Large intestine (tissue), 12 donors: ENCODE data around the gene PDE8A. TPM values are rescaled to one million over a fixed set of nuclear protein-coding genes. Genes with fewer than 3 reads are reported as not detected.
A peak's percentile ranks its signal among the peaks of the same experiment; 100 is the strongest.

Experiments used
- DNase-seq, 2 donors: peaks; one replicate each; pipeline versions ENCODE4 v3.0.0 to v3.0.0-alpha.2; 2013
- H3K27ac ChIP-seq: one replicate; pipeline ENCODE4 v1.5.1; 2013; ENCODE audit warnings: low read length
- H3K27me3 ChIP-seq: 2 replicates; pipeline ENCODE4 v1.6.1; 2013; ENCODE audit warnings: low read length; ENCODE audit not compliant: control insufficient read depth, insufficient read depth
- H3K36me3 ChIP-seq: 2 replicates; pipeline ENCODE4 v1.6.1; 2013; ENCODE audit warnings: low read length; ENCODE audit not compliant: control insufficient read depth, insufficient read depth
- H3K4me1 ChIP-seq: one replicate; pipeline ENCODE4 v1.6.1; 2013; ENCODE audit warnings: low read length; ENCODE audit not compliant: control insufficient read depth, insufficient read depth
- H3K4me3 ChIP-seq: one replicate; pipeline ENCODE4 v1.5.1; 2013; ENCODE audit warnings: low read length
- H3K9me3 ChIP-seq: one replicate; pipeline ENCODE4 v1.6.1; 2013; ENCODE audit warnings: mild to moderate bottlenecking, low read depth, low read length, moderate library complexity; ENCODE audit not compliant: control insufficient read depth
- WGBS: methylation state at CpG from one replicate; pipeline ENCODE4 v1.1.5; 2013; ENCODE audit warnings: low lambda C conversion rate; ENCODE audit not compliant: insufficient coverage; 5-methylcytosine and 5-hydroxymethylcytosine counted together
- long read RNA-seq, 11 donors: transcript quantifications; one replicate each; lab custom pipeline, GENCODE V29; 2026
- polyA plus RNA-seq: library from polyadenylated mRNA; unstranded; fragments of 120-200 nt; gene quantifications from one replicate; pipeline ENCODE4 v1.2.1, GENCODE V29; 2013

Gene PDE8A
- 58.2 TPM for polyA plus RNA-seq
- long read RNA-seq, donor 1, partial matches to known transcripts: 0 of 4 reads
- long read RNA-seq, donor 1, other reads (novel, unspliced or antisense): 0 of 4 reads
- long read RNA-seq, donor 2, partial matches to known transcripts: 16 of 21 reads
- long read RNA-seq, donor 2, other reads (novel, unspliced or antisense): 0 of 21 reads
- long read RNA-seq, donor 3: 0 reads
- long read RNA-seq, donor 4: 0 reads
- long read RNA-seq, donor 5, partial matches to known transcripts: 7 of 11 reads
- long read RNA-seq, donor 5, other reads (novel, unspliced or antisense): 0 of 11 reads
- long read RNA-seq, donor 6, partial matches to known transcripts: 0 of 6 reads
- long read RNA-seq, donor 6, other reads (novel, unspliced or antisense): 0 of 6 reads
- long read RNA-seq, donor 7, partial matches to known transcripts: 6 of 10 reads
- long read RNA-seq, donor 7, other reads (novel, unspliced or antisense): 0 of 10 reads
- long read RNA-seq, donor 8, partial matches to known transcripts: 0 of 7 reads
- long read RNA-seq, donor 8, other reads (novel, unspliced or antisense): 0 of 7 reads
- long read RNA-seq, donor 9, partial matches to known transcripts: 10 of 17 reads
- long read RNA-seq, donor 9, other reads (novel, unspliced or antisense): 0 of 17 reads
- long read RNA-seq, donor 10, transcript PDE8A-203 (22 exons, 3,912 nt): major isoform, 7 of 28 reads
- long read RNA-seq, donor 10, partial matches to known transcripts: 20 of 28 reads
- long read RNA-seq, donor 10, other reads (novel, unspliced or antisense): 0 of 28 reads
- long read RNA-seq, donor 11, partial matches to known transcripts: 17 of 18 reads
- long read RNA-seq, donor 11, other reads (novel, unspliced or antisense): 0 of 18 reads

DNA sequence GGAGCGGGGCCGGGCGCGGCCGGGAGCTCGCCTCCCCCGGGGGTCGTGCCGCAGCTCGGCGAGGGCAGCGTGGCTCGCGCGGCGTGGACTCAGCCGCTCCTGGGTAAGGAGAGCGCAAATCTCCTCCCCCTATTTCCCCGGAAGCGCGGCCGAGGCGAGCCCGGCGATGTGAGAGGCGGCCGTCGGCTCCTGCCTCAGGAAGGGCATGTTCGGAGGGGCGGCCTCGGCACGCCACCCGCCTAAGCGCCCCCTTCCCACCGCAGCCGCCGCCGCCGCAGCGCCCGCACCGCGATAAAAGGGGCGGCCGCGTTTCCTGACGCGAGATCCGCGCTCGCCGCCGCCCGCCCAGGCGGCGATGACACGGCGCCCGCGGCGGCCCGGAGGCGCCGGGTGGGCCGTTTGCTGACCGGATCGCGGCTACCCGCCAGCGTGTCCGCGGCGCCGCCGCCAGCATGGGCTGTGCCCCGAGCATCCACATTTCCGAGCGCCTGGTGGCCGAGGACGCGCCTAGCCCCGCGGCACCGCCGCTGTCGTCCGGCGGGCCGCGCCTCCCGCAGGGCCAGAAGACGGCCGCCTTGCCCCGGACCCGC is at the start of gene PDE8A:
TSS of gene PDE8A (plus strand) at position 146 of the 590 bp plus-strand sequence. CDS start at position 453, 307 bp downstream.
- peaks cover 25% of the 10 kb centered on the region for H3K4me1 ChIP-seq
- WGBS: no CpG with 5 or more reads among the region's 95 CpGs

GRCh38 chr15:84934942-84935729 is 46.5 kb upstream of the PDE8A start:
- H3K27ac ChIP-seq: no peak overlapping the region
- no peak for DNase-seq
- no CpG with 5 or more reads among the region's 21 CpGs for WGBS
- no peaks in the 10 kb centered on the region for H3K9me3 ChIP-seq
- no peak overlapping the region for H3K4me3 ChIP-seq
- peaks cover 21% of the 10 kb centered on the region for H3K36me3 ChIP-seq
- no peaks in the 10 kb centered on the region for H3K27me3 ChIP-seq
- H3K4me1 ChIP-seq: peaks cover 5% of the 10 kb centered on the region

More for the DNA sequence above, at the start of gene PDE8A:
- Histone ChIP-seq H3K36me3 (no peaks in the 10 kb centered on the region), H3K27ac (peak within 1 kb of the TSS; percentile 94), H3K4me3 (peak within 1 kb of the TSS; percentile 71), H3K27me3 (no peaks in the 10 kb centered on the region), H3K9me3 (no peaks in the 10 kb centered on the region)
- peak in 1 of 2 donors; percentile 42 for DNase-seq

DNA sequence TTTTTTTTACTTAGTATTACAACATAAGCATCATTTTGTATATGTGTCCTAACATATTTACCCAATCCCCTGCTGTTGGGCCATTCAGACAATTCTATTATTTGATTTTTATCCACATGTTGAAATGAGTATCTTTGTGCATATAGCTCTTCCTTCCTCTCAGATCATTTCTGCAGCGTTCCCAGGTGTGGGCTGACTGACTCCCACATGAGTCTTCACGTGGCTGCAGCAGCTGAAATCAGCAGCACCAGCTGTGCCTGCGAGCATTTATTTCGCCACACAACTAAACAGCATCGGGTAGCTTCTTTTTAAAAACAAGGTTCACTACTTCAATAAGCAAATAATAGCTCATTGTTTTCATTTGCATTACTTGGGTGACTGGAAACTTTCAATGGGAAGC is 44.5 kb upstream of the PDE8A start:
- H3K36me3 ChIP-seq: peaks cover 18% of the 10 kb centered on the region
- WGBS: 72% methylated on average over 2 of the region's 5 CpGs
- no peak for DNase-seq
- H3K4me3 ChIP-seq: no peak overlapping the region
- H3K27ac ChIP-seq: no peak overlapping the region
- H3K9me3 ChIP-seq: no peaks in the 10 kb centered on the region
- H3K4me1 ChIP-seq: no peaks in the 10 kb centered on the region
- H3K27me3 ChIP-seq: no peaks in the 10 kb centered on the region

DNA sequence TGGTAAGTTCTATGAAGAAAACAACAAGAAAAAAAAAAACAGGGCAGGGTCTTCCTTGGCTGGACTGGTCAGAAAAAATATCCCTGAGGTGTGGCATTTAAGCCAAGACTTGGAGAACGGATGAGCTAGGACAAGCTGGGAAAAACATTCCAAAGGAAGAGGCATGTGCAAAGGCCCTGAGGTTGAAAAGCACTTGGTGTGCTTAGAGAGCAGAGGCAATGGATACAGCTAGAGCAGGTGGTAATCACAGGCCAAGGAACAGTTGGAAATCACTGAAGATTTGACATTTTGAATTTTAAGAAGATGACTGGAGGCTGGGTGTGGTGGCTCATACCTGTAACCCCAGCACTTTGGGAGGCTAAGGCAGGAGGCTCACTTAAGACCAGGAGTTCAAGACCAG is 42.9 kb upstream of the PDE8A start:
- Histone ChIP-seq H3K27ac (no peak overlapping the region), H3K4me3 (no peak overlapping the region), H3K36me3 (peaks cover 11% of the 10 kb centered on the region), H3K27me3 (no peaks in the 10 kb centered on the region), H3K9me3 (no peaks in the 10 kb centered on the region), H3K4me1 (no peaks in the 10 kb centered on the region)
- no peak for DNase-seq
- no CpG with 5 or more reads among the region's 1 CpG for WGBS

DNA sequence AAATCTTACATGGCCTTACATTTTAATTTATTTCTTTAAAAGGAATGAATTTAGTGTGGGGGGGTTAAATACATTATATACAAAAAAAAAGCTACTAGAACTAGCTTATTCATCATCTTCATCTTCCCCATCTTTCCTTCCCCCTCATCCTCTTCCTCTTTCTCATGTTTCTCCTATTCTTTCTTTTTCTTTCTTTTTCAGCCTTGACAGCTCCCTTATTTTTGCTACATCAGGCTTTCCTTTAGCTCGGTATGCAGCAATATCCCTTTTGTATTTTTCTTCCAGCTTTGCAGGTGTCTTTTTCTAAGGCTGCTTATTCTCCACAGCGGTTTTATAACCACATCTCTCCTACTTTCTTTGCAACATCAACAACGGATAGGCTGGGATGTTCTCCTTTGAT is 41.3 kb upstream of the PDE8A start:
- Histone ChIP-seq H3K27ac (no peak overlapping the region), H3K36me3 (peaks cover 16% of the 10 kb centered on the region), H3K4me3 (no peak overlapping the region), H3K27me3 (no peaks in the 10 kb centered on the region), H3K4me1 (no peaks in the 10 kb centered on the region), H3K9me3 (no peaks in the 10 kb centered on the region)
- WGBS: 90% methylated on average over 2 of the region's 3 CpGs
- DNase-seq: no peak

DNA sequence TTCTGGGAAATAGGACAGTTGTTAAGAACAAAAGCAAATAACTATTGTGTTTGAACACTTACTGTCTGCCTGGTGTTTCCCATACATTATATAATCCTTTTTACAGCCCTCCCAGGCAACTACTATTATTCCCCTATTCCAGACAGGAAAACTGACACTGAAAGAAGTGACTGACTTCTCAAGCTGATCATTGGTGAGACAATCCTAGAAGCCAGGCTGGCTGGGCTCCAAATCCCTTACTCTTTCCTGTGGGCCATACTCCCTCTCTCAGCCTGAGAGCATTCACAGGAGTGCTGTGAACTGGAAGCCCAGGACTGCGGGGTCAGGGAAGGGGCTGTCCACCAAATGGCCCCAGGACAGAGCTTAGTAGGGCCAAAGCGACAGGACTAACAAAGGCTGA is 39.2 kb upstream of the PDE8A start:
- DNase-seq: no peak
- Histone ChIP-seq H3K9me3 (peaks cover 4% of the 10 kb centered on the region), H3K36me3 (peaks cover 16% of the 10 kb centered on the region), H3K27ac (no peak overlapping the region), H3K27me3 (no peaks in the 10 kb centered on the region), H3K4me1 (no peaks in the 10 kb centered on the region), H3K4me3 (no peak overlapping the region)
- WGBS: no CpG with 5 or more reads among the region's 2 CpGs

GRCh38 chr15:84944311-84944710 is 37.3 kb upstream of the PDE8A start:
- Histone ChIP-seq H3K4me3 (no peak overlapping the region), H3K36me3 (peaks cover 13% of the 10 kb centered on the region), H3K27ac (no peak overlapping the region), H3K27me3 (no peaks in the 10 kb centered on the region), H3K4me1 (no peaks in the 10 kb centered on the region), H3K9me3 (peaks cover 4% of the 10 kb centered on the region)
- DNase-seq: no peak
- WGBS: no CpG with 5 or more reads among the region's 10 CpGs

DNA sequence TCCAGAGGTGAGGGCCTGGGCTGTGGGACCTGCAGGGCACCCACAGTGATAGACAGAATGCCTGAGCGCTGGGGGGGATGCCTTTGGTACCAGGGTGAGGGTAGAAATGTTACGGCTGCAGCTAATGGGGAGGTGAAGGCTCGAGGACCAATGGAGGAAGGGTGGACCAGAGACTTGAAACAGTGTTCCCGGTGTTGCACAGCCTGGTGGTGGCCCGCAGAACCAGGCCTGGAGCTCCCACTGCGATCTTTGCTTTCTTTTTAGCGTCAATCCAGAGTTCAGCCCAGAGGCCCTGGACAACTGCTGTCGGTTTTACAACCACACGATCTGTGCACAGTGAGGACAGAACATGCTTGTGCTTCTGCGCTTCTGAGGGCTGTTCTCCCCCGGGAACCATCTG is 36.8 kb upstream of the PDE8A start:
- Histone ChIP-seq H3K36me3 (peaks cover 13% of the 10 kb centered on the region), H3K27me3 (no peaks in the 10 kb centered on the region), H3K4me1 (no peaks in the 10 kb centered on the region), H3K4me3 (no peak overlapping the region), H3K27ac (no peak overlapping the region), H3K9me3 (peaks cover 4% of the 10 kb centered on the region)
- DNase-seq: no peak
- WGBS: no CpG with 5 or more reads among the region's 11 CpGs

DNA sequence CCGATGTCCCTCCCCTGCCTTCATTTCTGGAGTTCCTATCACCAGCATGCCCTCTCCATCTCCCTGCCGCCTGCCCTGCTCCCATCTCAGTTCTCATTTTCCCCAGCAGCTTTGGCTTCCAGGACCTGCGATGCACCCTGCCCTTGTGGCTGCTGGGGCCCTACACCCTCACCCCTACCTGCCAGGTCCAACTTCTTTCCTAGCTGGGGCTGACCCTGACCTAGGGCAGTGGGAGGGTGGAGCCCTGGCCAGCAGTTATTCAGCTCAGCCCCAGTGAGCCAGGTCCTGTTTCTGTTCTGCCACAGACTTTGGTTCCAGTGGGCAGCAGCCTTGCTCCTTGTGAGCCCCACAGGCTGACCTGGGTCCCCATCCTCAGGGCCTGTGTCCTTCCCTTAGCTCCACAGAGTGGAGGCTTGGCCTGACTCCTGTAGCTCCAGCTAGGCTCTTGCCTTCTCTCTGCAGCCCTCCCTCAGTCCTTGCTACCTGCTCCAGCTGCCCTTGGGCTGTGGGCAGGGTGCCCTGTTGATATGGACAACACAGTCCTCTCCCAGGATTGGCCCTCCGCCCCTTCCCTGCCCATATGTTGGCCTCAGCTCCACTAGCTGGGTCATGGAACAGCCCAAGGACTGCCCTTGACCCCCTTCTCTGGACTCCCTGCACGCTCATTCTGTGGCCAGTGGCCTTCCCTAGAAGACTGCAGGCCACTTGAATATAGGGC is 34.7 kb upstream of the PDE8A start:
- no peak for DNase-seq
- no peak overlapping the region for H3K4me3 ChIP-seq
- H3K27me3 ChIP-seq: no peaks in the 10 kb centered on the region
- peaks cover 10% of the 10 kb centered on the region for H3K36me3 ChIP-seq
- H3K9me3 ChIP-seq: peaks cover 4% of the 10 kb centered on the region
- H3K27ac ChIP-seq: no peak overlapping the region
- H3K4me1 ChIP-seq: no peaks in the 10 kb centered on the region
- no CpG with 5 or more reads among the region's 5 CpGs for WGBS
